HG03469 (cell line): ENCODE results near the gene AMELY.
"Not testable (repeated sequence)": the region's sequence is repeated elsewhere in the genome, so short reads cannot be mapped to it uniquely, and the experiment has no call there.

ENCODE experiments used
- ATAC-seq: cut with Tn5 transposase; IDR thresholded peaks from one replicate; pipeline ENCODE4 v1.9.1; 2021; ENCODE audit warnings: mild to moderate bottlenecking, moderate library complexity, moderate number of reproducible peaks; ENCODE audit not compliant: unreplicated experiment

The AMELY gene

DNA sequence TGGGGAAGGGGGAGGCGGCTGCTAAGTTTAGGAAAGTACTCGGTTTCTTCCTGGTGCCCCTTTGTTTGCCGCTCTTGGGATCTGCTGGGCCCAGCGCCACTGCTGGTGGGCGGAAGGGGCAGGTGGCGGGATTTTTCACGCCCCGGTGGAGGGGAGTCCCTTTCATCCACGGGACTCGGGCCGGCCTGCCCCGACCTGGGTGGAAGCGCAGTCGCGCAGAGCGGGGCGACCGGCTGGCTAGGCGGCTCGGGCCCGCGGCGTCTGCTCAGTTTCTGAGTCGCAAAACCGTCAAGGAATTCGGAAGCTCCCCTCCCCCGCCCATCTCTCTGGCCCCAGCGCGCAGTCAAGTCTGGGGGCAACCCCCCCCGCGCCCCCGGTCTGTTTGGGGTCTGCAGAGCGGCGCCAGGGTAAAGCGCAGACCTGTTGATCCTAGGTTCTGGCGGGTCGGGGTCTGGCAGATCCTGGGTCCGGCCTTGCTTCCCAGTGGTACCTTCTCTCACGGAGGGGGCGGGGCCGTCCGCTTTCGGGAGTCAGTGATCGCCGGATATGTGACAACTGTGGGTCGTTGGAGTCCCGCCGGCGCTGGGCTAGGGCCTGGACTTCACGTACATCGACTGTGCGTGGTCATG, at the start of gene AMELY:
Gene AMELY, minus strand, starts transcription at position 500 of the 629 bp plus-strand sequence. CDS start 39,144 bp downstream, outside the sequence.
- ATAC-seq = no peak

DNA sequence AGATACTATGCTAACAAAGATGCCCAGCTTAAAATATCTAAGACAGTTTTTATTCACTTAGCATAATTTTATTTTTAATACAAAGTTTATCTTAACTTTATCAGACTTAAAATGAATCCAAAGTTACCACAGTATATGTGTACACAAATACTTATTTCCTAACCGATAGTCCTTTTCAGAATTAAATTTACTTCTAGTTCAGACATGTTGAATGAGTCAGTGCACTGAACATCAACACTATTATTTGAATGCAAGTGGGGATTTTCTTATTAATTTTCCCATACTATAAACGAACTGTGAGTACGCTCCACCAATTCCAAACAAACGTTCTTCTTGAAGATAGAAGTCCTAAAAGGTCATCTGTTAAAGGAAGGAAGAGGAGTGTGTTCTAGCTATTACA, 38.4 kb upstream of the AMELY start:
- ATAC-seq = no peak

DNA sequence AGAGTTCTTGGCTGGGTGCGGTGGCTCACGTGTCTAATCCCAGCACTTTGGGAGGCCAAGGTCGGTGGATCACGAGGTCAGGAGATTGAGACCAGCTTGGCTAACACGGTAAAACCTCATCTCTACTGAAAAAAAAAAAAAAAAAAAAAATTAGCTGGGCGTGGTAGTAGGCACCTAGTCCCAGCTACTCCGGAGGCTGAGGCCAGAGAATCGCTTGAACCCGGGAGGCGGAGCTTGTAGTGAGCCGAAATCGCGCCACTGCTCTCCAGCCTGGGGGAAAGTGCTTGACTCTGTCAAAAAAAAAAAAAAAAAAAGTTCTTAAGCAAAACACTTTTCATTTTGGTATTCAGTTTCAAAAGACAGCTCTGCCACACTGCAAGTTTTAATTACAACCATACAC, 36.8 kb upstream of the AMELY start:
- ATAC-seq = no peak

GRCh38 chrY:6947695-6948094, 36.1 kb upstream of the AMELY start:
- ATAC-seq = no peak

- no peak for ATAC-seq
Measured at GRCh38 chrY:6935497-6935896, 23.9 kb upstream of the AMELY start.

- ATAC-seq = no peak
Measured at GRCh38 chrY:6931779-6932396, 20.3 kb upstream of the AMELY start.

GRCh38 chrY:6929237-6929636, 17.7 kb upstream of the AMELY start:
- ATAC-seq = no peak

- no peak for ATAC-seq
Measured at GRCh38 chrY:6928265-6928664, 16.7 kb upstream of the AMELY start.

DNA sequence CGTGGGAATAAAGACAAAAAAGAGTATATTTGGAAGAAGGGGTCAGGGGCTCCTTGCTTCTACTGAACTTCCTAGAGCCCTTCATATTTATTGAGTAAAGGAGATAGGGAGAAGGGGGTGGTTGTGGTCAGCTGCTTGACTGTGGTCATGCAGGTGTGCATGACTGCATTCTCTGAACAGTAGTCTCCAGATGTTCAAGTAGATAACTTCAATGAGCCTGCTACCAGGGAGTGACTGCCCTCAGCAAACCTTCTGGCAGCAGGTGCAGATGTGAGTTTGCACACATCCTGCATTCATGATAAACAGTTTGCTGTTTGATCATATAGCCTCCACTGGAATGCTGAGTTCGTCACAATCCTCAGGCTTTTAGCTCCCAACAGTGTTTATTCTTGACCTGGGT, 9.5 kb upstream of the AMELY start:
- ATAC-seq = no peak

- no peak for ATAC-seq
Measured at GRCh38 chrY:6913362-6913761, 1.8 kb upstream of the AMELY start.

- no peak for ATAC-seq
Measured at GRCh38 chrY:6910372-6911252, 940 bp downstream of the AMELY start, which contains the start of gene TBL1Y. Gene TBL1Y, plus strand, starts transcription at chrY:6910697. Its CDS starts 114,388 bp downstream, at chrY:7025085.

- ATAC-seq = no peak
Measured at GRCh38 chrY:6909856-6910255, 1.7 kb downstream of the AMELY start.

GRCh38 chrY:6909118-6909521, 2.4 kb downstream of the AMELY start:
- no peak for ATAC-seq

GRCh38 chrY:6908021-6908420, 3.5 kb downstream of the AMELY start:
- not testable (repeated sequence) for ATAC-seq

GRCh38 chrY:6907591-6907990, 4.0 kb downstream of the AMELY start:
- ATAC-seq = no peak

DNA sequence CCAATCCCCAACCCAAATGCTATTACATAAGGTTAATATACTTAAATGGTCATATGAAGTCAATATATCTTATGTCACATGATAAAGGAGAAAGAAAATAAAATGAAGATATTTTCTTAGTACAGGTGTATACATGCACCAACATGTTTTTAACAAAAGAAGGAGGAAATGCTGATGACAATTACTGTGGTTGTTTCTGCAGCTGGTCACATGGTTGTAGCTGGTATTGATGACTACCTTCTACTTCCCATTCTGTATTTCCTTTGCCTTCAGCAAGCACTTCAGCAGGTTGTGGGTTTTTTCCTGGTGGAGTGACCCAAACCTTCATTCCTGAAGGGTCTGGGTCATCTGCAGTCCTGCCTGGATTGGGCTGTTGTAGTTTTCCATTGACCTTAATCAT, 9.4 kb downstream of the AMELY start:
- not testable (repeated sequence) for ATAC-seq

DNA sequence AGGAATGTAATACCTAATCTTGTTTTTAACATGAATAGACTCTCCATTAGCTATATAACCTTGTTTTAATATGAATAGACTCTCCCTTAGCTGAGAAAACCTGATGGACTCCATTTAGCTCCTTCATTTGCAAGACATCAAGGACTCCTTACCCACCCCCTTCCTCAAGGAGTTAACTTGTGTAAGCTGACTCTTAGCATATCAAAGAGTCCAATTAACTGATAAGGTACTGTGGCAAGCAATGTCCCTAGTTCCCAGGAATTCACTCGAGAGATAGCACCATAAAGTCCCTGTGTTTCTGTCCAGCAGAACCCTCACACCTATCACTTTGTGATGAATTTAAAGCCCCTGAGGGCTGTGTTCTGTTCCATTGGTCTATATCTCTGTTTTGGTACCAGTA, 16.3 kb downstream of the AMELY start:
- no peak for ATAC-seq

- ATAC-seq = no peak
Measured at GRCh38 chrY:6894496-6894895, 17.1 kb downstream of the AMELY start.

DNA sequence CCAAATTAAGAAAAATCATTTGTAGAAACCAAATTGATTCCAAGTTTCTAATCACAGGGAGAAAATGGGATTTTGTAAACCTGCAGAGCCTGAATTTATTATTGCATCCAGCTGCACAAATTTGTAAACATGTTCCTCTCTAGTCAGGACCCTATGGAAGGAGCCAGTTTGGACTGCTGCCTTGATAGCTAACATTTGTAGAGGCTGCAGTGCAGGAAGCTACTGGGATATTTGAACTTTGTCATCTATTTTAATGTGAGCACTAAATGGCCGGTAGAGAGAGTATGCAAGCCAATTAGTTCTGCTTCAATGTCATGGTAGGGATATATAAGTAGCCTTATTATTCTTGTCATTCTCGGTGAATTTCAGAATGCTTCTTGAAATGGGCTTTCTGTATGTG, 62.2 kb downstream of the AMELY start:
- ATAC-seq = no peak

DNA sequence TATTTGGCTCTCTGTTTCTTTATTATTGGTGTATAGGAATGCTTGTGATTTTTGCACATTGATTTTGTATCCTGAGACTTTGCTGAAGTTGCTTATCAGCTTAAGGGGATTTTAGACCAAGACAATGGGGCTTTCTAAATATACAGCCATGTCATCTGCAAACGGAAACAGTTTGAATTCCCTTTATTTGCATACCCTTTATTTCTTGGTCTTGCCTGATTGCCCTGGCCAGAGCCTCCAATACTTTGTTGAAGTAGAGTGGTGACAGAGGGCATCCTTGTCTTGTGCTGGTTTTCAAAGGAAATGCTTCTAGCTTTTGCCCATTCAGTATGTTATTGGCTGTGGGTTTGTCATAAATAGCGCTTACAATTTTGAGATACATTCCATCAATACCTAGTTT, 68.9 kb downstream of the AMELY start:
- ATAC-seq = not testable (repeated sequence)
